Epithelial cell of prostate (primary cell): ENCODE data around the gene DNAAF9.

Experiments
- DNase-seq: peaks from one replicate; pipeline ENCODE4 v3.0.0-alpha.2; 2011; ENCODE audit warnings: low read depth, low spot score
- H3K27ac ChIP-seq: fragments of 450-650 bp; 2 replicates; pipeline ENCODE4 v1.5.1; 2017; ENCODE audit warnings: mild to moderate bottlenecking

Gene DNAAF9

GRCh38 chr20:3380228-3381070, 27.0 kb downstream of the DNAAF9 start:
- no peak for DNase-seq
- H3K27ac ChIP-seq, result no peak overlapping the region

GRCh38 chr20:3378138-3378537, 29.3 kb downstream of the DNAAF9 start:
- no peak overlapping the region for H3K27ac ChIP-seq
- no peak for DNase-seq

GRCh38 chr20:3377644-3378043, 29.8 kb downstream of the DNAAF9 start:
- no peak for DNase-seq
- no peak overlapping the region for H3K27ac ChIP-seq

- no peak for DNase-seq
- H3K27ac ChIP-seq, result no peak overlapping the region
Observed at GRCh38 chr20:3374296-3374695, 33.2 kb downstream of the DNAAF9 start.

GRCh38 chr20:3371754-3372153, 35.7 kb downstream of the DNAAF9 start:
- DNase-seq, result no peak
- no peak overlapping the region for H3K27ac ChIP-seq

- no peak overlapping the region for H3K27ac ChIP-seq
- DNase-seq, result no peak
Observed at GRCh38 chr20:3367089-3367488, 40.4 kb downstream of the DNAAF9 start.

- H3K27ac ChIP-seq, result no peak overlapping the region
- DNase-seq, result no peak
Observed at GRCh38 chr20:3364323-3365013, 43.0 kb downstream of the DNAAF9 start.

- no peak overlapping the region for H3K27ac ChIP-seq
- DNase-seq, result no peak
Observed at GRCh38 chr20:3360752-3361151, 46.7 kb downstream of the DNAAF9 start.

GRCh38 chr20:3358676-3359340, 48.7 kb downstream of the DNAAF9 start:
- DNase-seq, result no peak
- no peak overlapping the region for H3K27ac ChIP-seq
